ENCODE data around the gene CPNE5.

- TF ChIP-seq CTCF (IDR thresholded peaks at IDR 0.05), result no peak
- no peak for TF ChIP-seq POLR2A (IDR thresholded peaks at IDR 0.05)
- TF ChIP-seq EP300 (IDR thresholded peaks at IDR 0.05; ENCODE audit: low read depth), result no peak
- TF ChIP-seq POLR2AphosphoS5 (IDR thresholded peaks at IDR 0.05), result no peak
Measured at GRCh38 chr6:36721369-36722140, 117.7 kb downstream of the CPNE5 start.

All from transverse colon (tissue), 4 donors.